Adrenal gland (tissue), 5 donors: ENCODE data around the gene CREBBP.

Source experiments
- POLR2A ChIP-seq, 2 donors: fragments of 450-650 bp; IDR thresholded peaks; one replicate each; pipeline ENCODE4 v1.6.1; 2017; ENCODE audit warnings: antibody characterized with exemption in 2 of 2, mild to moderate bottlenecking in 2 of 2, moderate library complexity in 1 of 2
- TF ChIP-seq, protein P1 (sequence below), 6 experiments: fragments of 450-650 bp in 4 of 6; fragments of 200-600 bp in 2 of 6; sonication (generic) in 1 of 6; IDR thresholded peaks; 1 replicate in 5 of 6; 2 replicates in 1 of 6; pipeline versions ENCODE4 v1.5.1 to v1.8.0; 2016 to 2021; ENCODE audit warnings: antibody characterized with exemption in 6 of 6, mild to moderate bottlenecking in 2 of 6, moderate library complexity in 1 of 6
- donor health status: DM: no; HTN: no; CAD: no.

DNA sequence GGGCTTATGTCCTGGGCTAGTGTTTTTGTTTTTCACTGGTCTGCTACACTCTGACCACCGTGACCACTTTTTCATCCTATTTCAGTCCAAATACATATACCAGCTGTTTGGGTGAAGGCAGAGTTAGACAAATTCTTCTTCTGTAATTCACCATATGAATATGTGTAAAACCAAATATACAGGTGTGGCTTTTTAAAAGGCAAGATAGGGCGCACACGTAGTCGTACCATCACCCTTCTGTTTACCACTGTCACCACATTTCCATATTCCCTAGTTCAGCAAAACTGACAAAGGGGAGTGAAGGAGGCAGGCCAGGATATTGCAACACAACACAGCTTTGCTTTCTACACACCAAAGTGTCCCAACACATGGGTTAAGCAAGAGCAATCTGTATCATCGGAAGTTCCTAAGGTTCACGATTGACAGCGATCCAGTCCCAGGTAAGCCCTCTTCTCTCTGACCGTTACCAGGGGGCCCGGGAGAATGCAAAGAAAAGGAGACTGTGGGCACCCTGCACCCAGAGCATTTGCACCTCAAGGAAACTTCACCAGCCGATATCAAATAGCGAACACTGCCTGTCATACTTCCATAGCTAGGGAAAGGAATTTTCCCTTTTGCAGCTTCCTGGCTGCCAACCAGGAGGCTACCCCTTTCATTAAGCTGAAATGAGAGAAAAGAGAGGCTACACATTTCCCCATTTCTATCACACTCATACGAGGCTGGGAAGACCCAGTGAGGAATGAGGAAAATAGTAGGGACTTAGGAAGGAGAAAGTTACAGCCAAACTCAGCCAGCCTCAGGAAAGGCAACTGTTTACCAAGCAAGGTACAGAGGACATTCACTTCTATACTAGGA lies 23.1 kb downstream of the CREBBP start:
- TF ChIP-seq, protein P1, sequence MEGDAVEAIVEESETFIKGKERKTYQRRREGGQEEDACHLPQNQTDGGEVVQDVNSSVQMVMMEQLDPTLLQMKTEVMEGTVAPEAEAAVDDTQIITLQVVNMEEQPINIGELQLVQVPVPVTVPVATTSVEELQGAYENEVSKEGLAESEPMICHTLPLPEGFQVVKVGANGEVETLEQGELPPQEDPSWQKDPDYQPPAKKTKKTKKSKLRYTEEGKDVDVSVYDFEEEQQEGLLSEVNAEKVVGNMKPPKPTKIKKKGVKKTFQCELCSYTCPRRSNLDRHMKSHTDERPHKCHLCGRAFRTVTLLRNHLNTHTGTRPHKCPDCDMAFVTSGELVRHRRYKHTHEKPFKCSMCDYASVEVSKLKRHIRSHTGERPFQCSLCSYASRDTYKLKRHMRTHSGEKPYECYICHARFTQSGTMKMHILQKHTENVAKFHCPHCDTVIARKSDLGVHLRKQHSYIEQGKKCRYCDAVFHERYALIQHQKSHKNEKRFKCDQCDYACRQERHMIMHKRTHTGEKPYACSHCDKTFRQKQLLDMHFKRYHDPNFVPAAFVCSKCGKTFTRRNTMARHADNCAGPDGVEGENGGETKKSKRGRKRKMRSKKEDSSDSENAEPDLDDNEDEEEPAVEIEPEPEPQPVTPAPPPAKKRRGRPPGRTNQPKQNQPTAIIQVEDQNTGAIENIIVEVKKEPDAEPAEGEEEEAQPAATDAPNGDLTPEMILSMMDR (IDR thresholded peaks at IDR 0.05), result no peak
- no peak for TF ChIP-seq POLR2A (IDR thresholded peaks at IDR 0.05)
